ENCODE results near the gene ENGASE. TPM values are rescaled to one million over a fixed set of nuclear protein-coding genes. Genes with fewer than 3 reads are reported as not detected.

ENGASE gene
- total and polyA plus RNA-seq, 2 of the 8 experiments (the other 6 are each of a cell fraction or from before 2014, with no cell fraction given), result 9.3 to 36.1 TPM

GRCh38 chr17:79124513-79125209 lies 50.0 kb downstream of the ENGASE start (continued):
- TF ChIP-seq KDM5A (IDR thresholded peaks at IDR 0.05; ENCODE audit: low read length) (no peak), SIX5 (IDR thresholded peaks at IDR 0.05; ENCODE audit: low read depth, low read length) (no peak), JUN (IDR thresholded peaks at IDR 0.05; ENCODE audit: low read depth, low read length) (no peak), SIRT6 (IDR thresholded peaks at IDR 0.05; ENCODE audit: low read length) (no peak), FOSL1 (IDR thresholded peaks at IDR 0.05; ENCODE audit: insufficient read depth, low read depth, low read length) (no peak)
